CD4-positive, alpha-beta T cell treated with Interleukin-6 at 100 ng/mL for 8 hours (primary cell): ENCODE data around the gene UBLCP1.

ENCODE experiments used
- DNase-seq: peaks from one replicate; pipeline ENCODE4 v3.0.0-alpha.2; 2020; ENCODE audit warnings: mixed read lengths, low spot score

Gene UBLCP1

GRCh38 chr5:159313197-159313596 is 50.1 kb downstream of the UBLCP1 start:
- no peak for DNase-seq

GRCh38 chr5:159316519-159317383 is 53.7 kb downstream of the UBLCP1 start:
- DNase-seq: peak; percentile 40

DNA sequence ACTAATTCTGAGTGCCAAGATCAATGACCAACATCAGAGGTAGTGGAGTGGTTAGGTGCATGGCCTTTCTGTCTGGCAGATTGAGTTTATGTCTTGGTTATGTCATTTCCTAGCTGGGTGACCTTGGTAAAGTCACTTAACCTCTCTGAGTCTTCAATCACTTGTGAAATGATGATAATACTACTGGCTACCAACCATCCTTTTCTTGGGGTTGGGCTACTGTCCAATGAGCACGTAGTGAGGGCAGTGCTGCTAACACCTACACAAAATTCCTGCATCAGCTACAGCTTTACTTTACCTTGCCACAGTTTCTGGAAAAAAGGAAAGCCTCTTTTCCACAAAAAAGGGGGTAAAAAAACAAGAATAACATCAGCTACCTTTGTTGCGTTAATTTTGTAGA is 54.8 kb downstream of the UBLCP1 start:
- DNase-seq: no peak

GRCh38 chr5:159318448-159318847 is 55.4 kb downstream of the UBLCP1 start:
- no peak for DNase-seq

DNA sequence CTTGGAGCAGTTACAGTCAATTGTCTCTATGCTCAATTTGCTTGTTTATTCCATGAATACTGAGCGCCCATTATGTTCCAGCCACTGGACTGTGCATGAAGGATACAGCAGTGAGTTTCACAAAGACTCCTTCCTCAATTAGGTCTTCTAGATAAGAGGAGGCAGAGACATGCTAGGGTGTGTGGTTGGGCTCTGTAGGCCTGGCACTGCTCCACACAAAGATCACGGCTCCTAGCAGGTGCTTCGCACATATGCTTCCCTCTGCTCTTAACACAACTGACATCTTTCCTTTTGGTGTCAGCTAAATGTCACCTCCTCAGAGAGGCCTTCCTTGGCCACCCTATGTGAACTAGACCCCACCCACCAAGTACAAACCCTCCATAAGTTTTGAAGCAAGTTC is 56.3 kb downstream of the UBLCP1 start:
- DNase-seq: no peak

DNA sequence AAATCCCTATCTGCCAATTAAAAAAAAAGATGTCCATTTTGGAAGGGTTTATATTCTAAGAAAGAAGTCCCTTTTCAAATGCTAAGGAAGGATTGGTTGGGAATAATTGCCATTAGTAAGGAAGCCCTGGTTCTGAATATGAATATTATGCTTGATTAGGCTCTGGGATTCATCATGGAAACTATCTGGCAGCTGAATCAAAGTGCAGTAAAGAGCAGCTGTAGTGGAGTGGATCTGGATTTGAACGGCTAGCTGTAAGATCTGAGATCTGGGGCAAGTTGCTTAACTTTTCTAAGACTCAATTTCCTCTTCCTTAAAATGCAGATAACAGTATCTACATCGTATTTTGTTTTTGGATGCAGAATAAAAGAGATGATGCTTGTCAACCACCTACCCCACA is 56.7 kb downstream of the UBLCP1 start:
- no peak for DNase-seq

DNA sequence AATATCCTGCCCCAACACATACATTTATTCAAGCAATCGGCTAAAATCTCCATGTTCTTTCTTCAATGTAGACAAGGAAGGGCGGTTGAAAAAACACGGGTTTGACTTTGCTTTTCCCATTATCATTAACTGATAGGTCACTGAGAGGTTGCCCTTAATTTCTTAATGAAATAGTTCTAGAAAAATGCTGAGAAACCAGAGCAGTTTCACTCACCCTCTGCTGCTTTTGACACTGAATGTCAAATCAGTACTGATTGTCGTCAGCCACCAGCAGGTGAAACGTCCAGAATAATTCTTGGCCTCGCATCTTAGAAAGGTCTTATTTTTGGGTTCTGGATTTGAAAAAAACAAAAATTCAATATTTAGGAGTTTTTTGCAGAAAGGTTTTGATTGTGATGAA is 59.1 kb downstream of the UBLCP1 start:
- DNase-seq: no peak

DNA sequence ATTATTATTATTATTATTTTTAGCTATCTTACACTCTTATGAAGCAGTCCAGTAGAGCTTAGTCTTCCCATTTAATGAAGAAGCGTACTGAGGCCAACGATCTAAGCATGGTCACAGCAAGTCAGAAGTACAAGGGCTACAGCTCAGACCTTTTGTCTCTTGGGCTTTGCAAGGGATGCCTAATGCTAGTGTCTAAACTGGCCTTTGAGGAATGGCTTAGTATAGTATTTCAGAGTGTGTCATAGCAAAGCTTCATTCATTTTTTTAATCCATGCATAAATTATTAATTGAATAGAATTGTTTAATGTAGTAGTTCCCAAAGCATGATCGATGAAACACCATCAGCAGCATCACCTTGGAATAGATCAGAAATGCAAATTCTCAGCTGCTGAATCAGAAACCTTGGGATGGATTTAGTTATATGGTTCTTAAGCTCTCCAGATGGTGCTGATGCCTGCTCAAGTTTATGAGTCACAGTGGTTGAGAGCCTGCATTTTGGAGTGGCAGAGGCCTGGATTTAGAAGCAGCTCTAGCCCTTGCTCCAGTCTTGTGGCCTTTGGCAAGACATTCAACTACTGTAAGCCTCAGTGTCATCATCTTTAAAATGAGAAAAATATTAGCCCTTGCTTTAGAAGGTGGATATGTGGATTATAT is 61.1 kb downstream of the UBLCP1 start:
- no peak for DNase-seq

GRCh38 chr5:159324986-159325385 is 61.9 kb downstream of the UBLCP1 start:
- DNase-seq: no peak

DNA sequence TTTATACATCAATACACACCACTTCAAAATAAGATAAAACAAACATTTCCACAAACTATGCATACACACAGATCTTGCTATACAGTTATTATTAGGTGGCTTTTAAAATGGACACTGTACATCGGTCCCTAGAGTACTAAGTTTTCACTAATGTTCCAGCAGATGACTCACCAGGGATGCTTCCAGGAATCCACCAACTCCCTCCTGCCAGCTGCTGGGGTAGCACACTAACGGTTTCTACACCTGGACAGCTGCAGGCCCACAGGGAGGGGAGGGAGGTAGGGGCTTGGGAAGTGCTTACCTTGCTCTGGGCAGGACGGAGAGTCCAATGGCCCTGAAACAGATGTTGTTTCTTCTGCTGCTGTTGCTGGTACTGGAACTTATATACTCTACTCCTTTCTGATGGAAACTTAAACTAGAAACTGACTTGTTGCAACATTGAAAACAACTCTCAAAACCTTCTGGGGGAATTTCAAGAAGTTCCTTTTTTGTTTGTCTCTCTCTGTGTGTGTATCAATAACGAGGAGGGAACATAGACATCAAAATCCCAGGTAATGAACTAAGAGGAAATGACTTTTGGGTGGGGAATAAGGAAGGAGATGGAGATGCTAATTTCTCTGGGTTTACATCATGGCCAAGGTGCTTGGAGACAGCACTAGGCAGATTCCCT is 67.2 kb downstream of the UBLCP1 start, which contains the start of gene IL12B:
IL12B (minus strand) TSS at position 357 of the 670 bp plus-strand sequence. CDS start 3,705 bp downstream, outside the sequence.
- no peak for DNase-seq

DNA sequence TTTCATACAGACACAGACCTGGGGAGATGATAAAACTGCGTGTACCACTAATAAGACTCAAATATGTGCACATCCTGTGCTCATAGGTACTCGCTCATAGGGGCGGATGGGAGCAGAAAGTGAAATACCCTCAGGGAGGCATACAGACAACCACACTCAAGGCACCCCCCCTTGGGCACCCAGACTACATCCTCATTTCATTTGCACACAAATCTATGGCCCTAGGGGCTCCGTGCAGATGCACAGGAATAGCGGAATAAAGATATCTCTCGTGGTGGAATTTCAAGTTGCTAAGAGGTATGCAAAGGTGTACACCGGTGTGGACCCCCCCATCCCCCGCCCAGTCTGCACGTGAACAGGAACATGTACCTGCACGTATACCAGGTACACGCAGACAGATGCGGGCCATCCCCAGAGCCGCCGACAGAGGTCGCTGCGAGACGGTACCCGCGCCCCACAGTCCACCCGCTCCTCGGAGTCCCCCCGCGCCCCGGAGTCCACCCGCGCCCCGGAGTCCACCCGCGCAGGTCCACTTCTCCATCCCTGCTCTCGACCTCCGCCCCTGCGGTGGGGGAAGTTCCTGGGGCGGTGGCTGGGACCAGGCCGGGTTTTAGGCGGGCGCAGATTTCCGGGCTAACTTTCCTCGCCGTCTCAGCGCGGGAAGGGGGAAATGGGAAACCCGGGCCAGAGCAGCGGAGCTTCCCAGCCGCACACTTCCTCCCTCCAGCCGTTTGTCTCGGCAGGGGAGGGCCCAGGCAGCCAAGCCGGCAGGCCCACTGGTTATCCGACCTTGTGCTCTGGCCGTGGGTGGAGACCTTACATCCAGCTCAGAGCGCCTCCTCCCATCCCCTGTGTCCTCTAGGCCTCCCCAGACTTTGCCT is 68.2 kb downstream of the UBLCP1 start:
- DNase-seq: peak; percentile 70

GRCh38 chr5:159332800-159333544 is 69.9 kb downstream of the UBLCP1 start:
- no peak for DNase-seq

DNA sequence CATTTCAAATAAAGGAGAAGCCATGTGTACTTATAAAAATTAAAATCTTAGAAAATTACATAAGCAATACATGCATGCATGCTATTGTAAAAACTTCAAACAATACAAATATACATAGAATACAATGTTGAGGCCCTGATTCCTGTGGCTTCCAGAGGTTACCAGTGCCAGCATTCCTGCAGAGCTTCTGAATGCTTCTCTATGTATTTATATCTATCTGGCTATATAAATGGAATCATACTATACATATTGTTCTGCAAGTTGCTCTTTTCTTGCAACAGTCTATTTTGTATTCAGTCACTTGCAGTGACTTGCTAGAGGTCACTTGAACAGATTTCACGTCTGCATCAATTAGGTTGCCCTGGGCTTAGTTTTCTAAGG is 70.4 kb downstream of the UBLCP1 start:
- DNase-seq: no peak
